Skin epidermis (tissue), 12 donors: Measurements from ENCODE around the gene ABTB2.
A peak's percentile ranks its signal among the peaks of the same experiment; 100 is the strongest.
"Not testable (repeated sequence)": the region's sequence is repeated elsewhere in the genome, so short reads cannot be mapped to it uniquely, and the experiment has no call there.

Source experiments
- H3K27ac ChIP-seq, 21 experiments: fragments of 200-600 bp; sonication (generic) in 11 of 21; one replicate each; pipeline ENCODE4 v1.5.0; 2020; ENCODE audit warnings: mild to moderate bottlenecking in 3 of 21, inconsistent platforms in 2 of 21, moderate library complexity in 2 of 21
- H3K4me3 ChIP-seq, 7 experiments: fragments of 200-600 bp; sonication (generic) in 2 of 7; one replicate each; pipeline ENCODE4 v1.5.0; 2020; ENCODE audit warnings: inconsistent platforms in 2 of 7, mild to moderate bottlenecking in 2 of 7, moderate library complexity in 1 of 7

ABTB2 gene

GRCh38 chr11:34184505-34185015 lies 173.2 kb downstream of the ABTB2 start:
- H3K27ac ChIP-seq, result no peak overlapping the region

GRCh38 chr11:34183848-34184391 lies 173.9 kb downstream of the ABTB2 start:
- Histone ChIP-seq H3K4me3 (no peak overlapping the region), H3K27ac (no peak overlapping the region)

More at GRCh38 chr11:34184505-34185015, 173.2 kb downstream of the ABTB2 start:
- H3K4me3 ChIP-seq, result no peak overlapping the region

GRCh38 chr11:34182921-34183685 lies 174.7 kb downstream of the ABTB2 start:
- Histone ChIP-seq H3K27ac (no peak overlapping the region), H3K4me3 (no peak overlapping the region)

- Histone ChIP-seq H3K27ac (no peak overlapping the region), H3K4me3 (no peak overlapping the region)
Measured at GRCh38 chr11:34182425-34182824, 175.4 kb downstream of the ABTB2 start.

GRCh38 chr11:34181856-34182405 lies 175.9 kb downstream of the ABTB2 start:
- Histone ChIP-seq H3K27ac (peak overlapping the region in 1 of 21 experiments; percentile 22), H3K4me3 (no peak overlapping the region)

- peak overlapping the region in 1 of 21 experiments; percentile 22 for H3K27ac ChIP-seq
Measured at GRCh38 chr11:34181251-34181650, 176.6 kb downstream of the ABTB2 start.

GRCh38 chr11:34180814-34181165 lies 177.0 kb downstream of the ABTB2 start:
- not testable (repeated sequence) for H3K27ac ChIP-seq

More at GRCh38 chr11:34181251-34181650, 176.6 kb downstream of the ABTB2 start:
- H3K4me3 ChIP-seq, result no peak overlapping the region

GRCh38 chr11:34180040-34180813 lies 177.6 kb downstream of the ABTB2 start:
- H3K27ac ChIP-seq, result no peak overlapping the region
- H3K4me3 ChIP-seq, result no peak overlapping the region

More at GRCh38 chr11:34180814-34181165, 177.0 kb downstream of the ABTB2 start:
- H3K4me3 ChIP-seq, result not testable (repeated sequence)

- Histone ChIP-seq H3K4me3 (no peak overlapping the region), H3K27ac (no peak overlapping the region)
Measured at GRCh38 chr11:34179026-34179675, 178.7 kb downstream of the ABTB2 start.

GRCh38 chr11:34178209-34178821 lies 179.5 kb downstream of the ABTB2 start:
- no peak overlapping the region for H3K27ac ChIP-seq
- H3K4me3 ChIP-seq, result no peak overlapping the region

GRCh38 chr11:34176751-34177209 lies 181.0 kb downstream of the ABTB2 start:
- Histone ChIP-seq H3K4me3 (no peak overlapping the region), H3K27ac (no peak overlapping the region)

- H3K4me3 ChIP-seq, result no peak overlapping the region
- H3K27ac ChIP-seq, result no peak overlapping the region
Measured at GRCh38 chr11:34175284-34176019, 182.4 kb downstream of the ABTB2 start.

GRCh38 chr11:34174412-34175041 lies 183.3 kb downstream of the ABTB2 start:
- Histone ChIP-seq H3K4me3 (peak overlapping the region in 5 of 7 experiments; percentile 2 to 20 (median 18)), H3K27ac (no peak overlapping the region)

- Histone ChIP-seq H3K4me3 (no peak overlapping the region), H3K27ac (no peak overlapping the region)
Measured at GRCh38 chr11:34173050-34173449, 184.8 kb downstream of the ABTB2 start.

GRCh38 chr11:34169686-34170085 lies 188.1 kb downstream of the ABTB2 start:
- Histone ChIP-seq H3K4me3 (no peak overlapping the region), H3K27ac (no peak overlapping the region)

- no peak overlapping the region for H3K27ac ChIP-seq
Measured at GRCh38 chr11:34168642-34169420, 189.0 kb downstream of the ABTB2 start.

GRCh38 chr11:34167961-34168360 lies 189.8 kb downstream of the ABTB2 start:
- H3K27ac ChIP-seq, result no peak overlapping the region

More at GRCh38 chr11:34168642-34169420, 189.0 kb downstream of the ABTB2 start:
- no peak overlapping the region for H3K4me3 ChIP-seq

More at GRCh38 chr11:34167961-34168360, 189.8 kb downstream of the ABTB2 start:
- H3K4me3 ChIP-seq, result no peak overlapping the region
